Measurements from ENCODE around the gene DKK3.

The DKK3 gene

GRCh38 chr11:11966354-11966741, 42.1 kb downstream of the DKK3 start:
- no peak for DNase-seq

GRCh38 chr11:11965656-11966353, 42.6 kb downstream of the DKK3 start:
- DNase-seq: no peak

GRCh38 chr11:11965192-11965591, 43.2 kb downstream of the DKK3 start:
- DNase-seq: no peak

GRCh38 chr11:11964774-11965150, 43.7 kb downstream of the DKK3 start:
- DNase-seq: no peak

GRCh38 chr11:11963842-11964773, 44.3 kb downstream of the DKK3 start:
- no peak for DNase-seq

- no peak for DNase-seq
These were observed 45.4 kb downstream of the DKK3 start for GRCh38 chr11:11963067-11963466.

GRCh38 chr11:11961399-11962028, 46.9 kb downstream of the DKK3 start:
- DNase-seq: no peak

GRCh38 chr11:11960687-11961086, 47.7 kb downstream of the DKK3 start:
- no peak for DNase-seq

GRCh38 chr11:11959601-11960000, 48.8 kb downstream of the DKK3 start:
- DNase-seq: no peak

GRCh38 chr11:11958403-11959231, 49.8 kb downstream of the DKK3 start:
- no peak for DNase-seq

- DNase-seq: no peak
These were observed 52.4 kb downstream of the DKK3 start for GRCh38 chr11:11956006-11956405.

- no peak for DNase-seq
These were observed 56.4 kb downstream of the DKK3 start for GRCh38 chr11:11952036-11952435.

GRCh38 chr11:11949482-11949881, 58.9 kb downstream of the DKK3 start:
- DNase-seq: no peak

GRCh38 chr11:11948242-11948947, 60.0 kb downstream of the DKK3 start:
- DNase-seq: no peak

- DNase-seq: no peak
These were observed 60.6 kb downstream of the DKK3 start for GRCh38 chr11:11947825-11948224.

GRCh38 chr11:11946878-11947277, 61.5 kb downstream of the DKK3 start:
- DNase-seq: no peak

GRCh38 chr11:11946180-11946579, 62.2 kb downstream of the DKK3 start:
- no peak for DNase-seq

- no peak for DNase-seq
These were observed 64.0 kb downstream of the DKK3 start for GRCh38 chr11:11944444-11944843.

GRCh38 chr11:11942668-11943067, 65.8 kb downstream of the DKK3 start:
- DNase-seq: no peak

GRCh38 chr11:11940551-11940950, 67.9 kb downstream of the DKK3 start:
- no peak for DNase-seq

- no peak for DNase-seq
These were observed 70.5 kb downstream of the DKK3 start for GRCh38 chr11:11937957-11938356.

GRCh38 chr11:11937433-11937832, 71.0 kb downstream of the DKK3 start:
- DNase-seq: no peak
